Endodermal cell (in vitro differentiated cells): ENCODE measurements around the gene CRYL1. TPM values are rescaled to one million over a fixed set of nuclear protein-coding genes. Genes with fewer than 3 reads are reported as not detected.

Experiments used
- DNase-seq: peaks from one replicate; pipeline ENCODE4 v3.0.0-alpha.2; 2017
- H3K27ac ChIP-seq: 2 replicates; pipeline ENCODE4 v1.5.1; 2013; ENCODE audit warnings: mild to moderate bottlenecking, low read depth, low read length, moderate library complexity
- H3K27me3 ChIP-seq: 2 replicates; pipeline ENCODE4 v1.6.1; 2013; ENCODE audit warnings: mild to moderate bottlenecking, low read length, moderate library complexity; ENCODE audit not compliant: insufficient read depth, control insufficient read depth, poor library complexity, severe bottlenecking
- H3K36me3 ChIP-seq: 2 replicates; pipeline ENCODE4 v1.7.0; 2013; ENCODE audit warnings: mild to moderate bottlenecking, low read length, moderate library complexity; ENCODE audit not compliant: control insufficient read depth, insufficient read depth
- H3K4me1 ChIP-seq: one replicate; pipeline ENCODE4 v1.7.0; 2013; ENCODE audit warnings: low read length; ENCODE audit not compliant: control insufficient read depth, insufficient read depth
- H3K4me3 ChIP-seq: 2 replicates; pipeline ENCODE4 v1.5.1; 2013; ENCODE audit warnings: mild to moderate bottlenecking, low read length, moderate library complexity
- H3K9ac ChIP-seq: 2 replicates; pipeline ENCODE4 v1.6.1; 2013; ENCODE audit warnings: mild to moderate bottlenecking, low read length, moderate library complexity; ENCODE audit not compliant: poor library complexity, severe bottlenecking; ENCODE audit errors: extremely low read depth
- H3K9me3 ChIP-seq: 2 replicates; pipeline ENCODE4 v1.6.1; 2013; ENCODE audit warnings: mild to moderate bottlenecking, low read length, moderate library complexity; ENCODE audit not compliant: control insufficient read depth
- H3K27ac Mint-ChIP-seq: 2 replicates; pipeline ENCODE4 v1.8.0; 2020; ENCODE audit warnings: mixed read lengths
- H3K27me3 Mint-ChIP-seq: 2 replicates; pipeline ENCODE4 v1.8.0; 2021; ENCODE audit warnings: mild to moderate bottlenecking, mixed read lengths; ENCODE audit not compliant: insufficient read depth
- H3K36me3 Mint-ChIP-seq: 2 replicates; pipeline ENCODE4 v1.8.0; 2020; ENCODE audit warnings: low read depth, mixed read lengths
- H3K4me1 Mint-ChIP-seq: 2 replicates; pipeline ENCODE4 v1.8.0; 2020; ENCODE audit warnings: mixed read lengths
- H3K4me3 Mint-ChIP-seq: 2 replicates; pipeline ENCODE4 v1.8.0; 2020; ENCODE audit warnings: mild to moderate bottlenecking, moderate library complexity, mixed read lengths
- H3K9me3 Mint-ChIP-seq: 2 replicates; pipeline ENCODE4 v1.8.0; 2020; ENCODE audit warnings: mild to moderate bottlenecking, mixed read lengths
- CTCF ChIP-seq: fragments of 200-600 bp; sonication (generic); conservative IDR thresholded peaks from 2 replicates; pipeline ENCODE4 v1.5.0; 2021; ENCODE audit warnings: antibody characterized with exemption, mild to moderate bottlenecking
- WGBS, 2 experiments: methylation state at CpG; one replicate each; pipeline versions ENCODE4 v1.1.5 to v1.1.7; 2013; ENCODE audit warnings: missing lambda C conversion rate in 2 of 2, mixed read lengths in 1 of 2; ENCODE audit not compliant: insufficient coverage in 1 of 2, insufficient read length in 1 of 2; 5-methylcytosine and 5-hydroxymethylcytosine counted together
- total RNA-seq, 2 donors: library from RNA; stranded (reverse); fragmentation: NEBNext Ultra II Directional in 1 of 2; extraction: Animal tissue kit (Norgen Biotek cat#: 25700) in 1 of 2; gene quantifications; 2 replicates in 1 of 2; 3 replicates in 1 of 2; pipeline ENCODE4 v1.2.1, GENCODE V29; 2021

Gene CRYL1
- total RNA-seq, 2 donors from 2014 or later = 1.7 to 4.1 TPM

- Histone ChIP-seq H3K9ac (no peak overlapping the region), H3K27me3 (no peaks in the 10 kb centered on the region), H3K27ac (no peak overlapping the region), H3K9me3 (peaks cover 31% of the 10 kb centered on the region), H3K4me1 (no peaks in the 10 kb centered on the region), H3K4me3 (no peak overlapping the region), H3K36me3 (no peaks in the 10 kb centered on the region)
- H3K27me3 Mint-ChIP-seq = no peaks in the 10 kb centered on the region
- TF ChIP-seq CTCF = no peak
- H3K36me3 Mint-ChIP-seq = no peaks in the 10 kb centered on the region
- DNase-seq = no peak
- WGBS, 2 experiments = 89 to 100% methylated on average over 1 of the region's 1 CpG
- peaks cover 46% of the 10 kb centered on the region for H3K9me3 Mint-ChIP-seq
- H3K4me3 Mint-ChIP-seq = no peak overlapping the region
- H3K27ac Mint-ChIP-seq = no peak overlapping the region
- H3K4me1 Mint-ChIP-seq = no peaks in the 10 kb centered on the region
Observed at GRCh38 chr13:20448470-20448869, 77.2 kb downstream of the CRYL1 start.

- Histone ChIP-seq H3K27me3 (no peaks in the 10 kb centered on the region), H3K4me1 (peaks cover 5% of the 10 kb centered on the region), H3K9ac (no peak overlapping the region), H3K9me3 (peaks cover 31% of the 10 kb centered on the region), H3K27ac (no peak overlapping the region), H3K36me3 (no peaks in the 10 kb centered on the region), H3K4me3 (no peak overlapping the region)
- Mint-ChIP-seq H3K9me3 (peaks cover 46% of the 10 kb centered on the region), H3K27ac (no peak overlapping the region), H3K36me3 (no peaks in the 10 kb centered on the region), H3K4me1 (peaks cover 9% of the 10 kb centered on the region), H3K4me3 (no peak overlapping the region), H3K27me3 (no peaks in the 10 kb centered on the region)
- TF ChIP-seq CTCF = no peak
- DNase-seq = no peak
Observed at GRCh38 chr13:20446900-20447299, 78.8 kb downstream of the CRYL1 start.

GRCh38 chr13:20446405-20446804, 79.3 kb downstream of the CRYL1 start:
- peaks cover 31% of the 10 kb centered on the region for H3K9me3 ChIP-seq
- H3K36me3 ChIP-seq = no peaks in the 10 kb centered on the region
- Mint-ChIP-seq H3K4me3 (no peak overlapping the region), H3K9me3 (peaks cover 46% of the 10 kb centered on the region), H3K36me3 (no peaks in the 10 kb centered on the region), H3K4me1 (peaks cover 12% of the 10 kb centered on the region), H3K27ac (no peak overlapping the region), H3K27me3 (no peaks in the 10 kb centered on the region)
- H3K4me3 ChIP-seq = no peak overlapping the region
- 63 to 82% methylated on average over 1 of the region's 1 CpG for WGBS, 2 experiments
- no peaks in the 10 kb centered on the region for H3K27me3 ChIP-seq
- no peak overlapping the region for H3K9ac ChIP-seq
- TF ChIP-seq CTCF = no peak
- no peak for DNase-seq
- no peak overlapping the region for H3K27ac ChIP-seq
- H3K4me1 ChIP-seq = peaks cover 8% of the 10 kb centered on the region
